CD4-positive, alpha-beta T cell treated with Interleukin-17A for 4 hours (primary cell): ENCODE results near the gene PAX7.
"Not testable (repeated sequence)": the region's sequence is repeated elsewhere in the genome, so short reads cannot be mapped to it uniquely, and the experiment has no call there.

ENCODE experiments used
- DNase-seq: peaks from one replicate; pipeline ENCODE4 v3.0.0-alpha.2; 2020; ENCODE audit warnings: mixed read lengths

Gene PAX7

DNA sequence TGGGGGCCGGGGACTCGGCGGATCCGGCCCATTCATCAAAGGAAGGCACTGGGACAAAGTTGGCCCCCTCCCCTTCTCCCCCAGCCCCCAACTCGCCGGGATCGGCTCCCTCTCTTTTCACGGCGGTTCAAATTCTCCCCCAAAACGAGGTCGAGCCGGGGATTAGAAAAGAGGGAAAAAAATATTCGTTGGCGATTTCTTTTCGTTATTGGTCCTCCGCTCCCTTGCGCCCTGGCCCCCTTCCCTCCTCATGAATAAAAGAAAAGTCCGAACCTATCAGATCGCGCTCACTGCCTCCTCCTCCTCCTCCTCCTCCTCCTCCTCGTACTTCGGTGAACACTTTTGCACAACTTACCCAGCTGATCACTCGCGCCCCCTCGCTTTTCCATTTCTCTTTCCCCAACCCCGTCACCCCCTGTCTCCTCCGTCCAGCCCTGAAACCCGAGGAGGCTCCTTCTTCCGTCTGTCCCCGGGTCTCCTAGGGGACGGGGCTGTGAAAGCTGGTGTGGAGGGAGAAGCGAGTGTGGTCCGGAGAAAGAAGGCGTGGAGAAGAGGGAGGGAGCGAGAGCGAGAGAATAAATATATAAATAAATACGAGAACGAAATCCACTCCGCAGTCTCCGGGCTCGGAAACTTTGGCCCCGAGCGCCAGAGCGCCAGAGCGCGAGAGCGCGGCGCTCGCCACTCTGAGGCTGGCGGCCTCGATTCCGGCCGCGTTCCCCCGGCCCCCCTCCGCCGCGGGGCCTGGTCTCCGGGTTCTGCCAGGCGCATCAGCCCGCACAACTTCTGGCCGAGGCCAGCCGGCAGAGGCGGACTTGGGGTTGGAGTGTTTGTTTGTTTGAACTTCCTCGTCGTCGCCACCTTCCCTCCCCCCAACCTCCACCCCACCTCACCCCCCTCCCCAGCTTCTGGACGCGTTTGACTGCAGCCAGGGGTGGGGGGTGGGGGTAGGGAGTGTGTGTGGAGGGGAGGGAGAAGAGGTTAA lies at the start of gene PAX7:
Gene PAX7 (plus strand): TSS at position 336 of the 985 bp plus-strand sequence. CDS start 758 bp downstream, outside the sequence.
- DNase-seq: no peak

DNA sequence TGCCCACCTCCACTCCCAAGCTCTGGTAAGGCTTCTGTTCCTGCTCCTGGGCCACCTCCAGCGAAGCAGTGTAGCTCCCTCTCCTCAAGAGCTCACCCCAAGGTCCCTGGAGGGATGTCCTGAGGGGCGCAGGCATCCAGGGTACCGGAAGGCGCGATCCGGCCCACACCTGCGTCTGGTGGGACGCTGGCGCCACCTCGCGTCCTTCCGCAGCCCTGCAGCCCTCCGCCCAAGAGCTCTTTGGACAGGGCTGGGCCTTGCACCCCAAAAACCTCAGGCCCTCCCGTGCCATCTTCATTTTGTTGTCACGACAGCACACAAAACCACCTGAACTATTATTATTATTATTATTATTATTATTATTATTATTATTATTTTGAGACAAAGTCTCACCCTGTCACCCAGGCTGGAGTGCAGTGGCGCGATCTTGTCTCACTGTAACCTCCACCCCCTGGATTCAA lies 49.2 kb upstream of the PAX7 start:
- peak; percentile 33 for DNase-seq

DNA sequence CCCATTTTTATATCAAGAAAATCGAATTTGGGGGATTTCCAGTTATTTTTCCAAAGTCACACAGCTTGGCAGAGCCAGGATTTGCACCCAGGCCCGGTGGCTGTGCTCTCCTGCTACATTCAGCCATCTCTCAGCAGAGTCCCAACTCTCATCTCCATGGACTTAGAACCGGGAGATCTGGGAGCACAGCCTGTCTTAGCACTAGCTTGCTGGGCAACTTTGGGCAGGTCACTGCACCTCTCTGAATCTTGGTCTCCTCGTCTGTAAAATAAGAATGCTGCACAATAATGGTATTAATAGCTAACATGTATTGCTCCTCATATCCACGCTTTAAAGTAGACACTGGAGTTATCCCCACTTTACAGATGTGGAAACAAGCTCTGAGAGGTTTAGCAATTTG lies 47.8 kb upstream of the PAX7 start:
- no peak for DNase-seq

DNA sequence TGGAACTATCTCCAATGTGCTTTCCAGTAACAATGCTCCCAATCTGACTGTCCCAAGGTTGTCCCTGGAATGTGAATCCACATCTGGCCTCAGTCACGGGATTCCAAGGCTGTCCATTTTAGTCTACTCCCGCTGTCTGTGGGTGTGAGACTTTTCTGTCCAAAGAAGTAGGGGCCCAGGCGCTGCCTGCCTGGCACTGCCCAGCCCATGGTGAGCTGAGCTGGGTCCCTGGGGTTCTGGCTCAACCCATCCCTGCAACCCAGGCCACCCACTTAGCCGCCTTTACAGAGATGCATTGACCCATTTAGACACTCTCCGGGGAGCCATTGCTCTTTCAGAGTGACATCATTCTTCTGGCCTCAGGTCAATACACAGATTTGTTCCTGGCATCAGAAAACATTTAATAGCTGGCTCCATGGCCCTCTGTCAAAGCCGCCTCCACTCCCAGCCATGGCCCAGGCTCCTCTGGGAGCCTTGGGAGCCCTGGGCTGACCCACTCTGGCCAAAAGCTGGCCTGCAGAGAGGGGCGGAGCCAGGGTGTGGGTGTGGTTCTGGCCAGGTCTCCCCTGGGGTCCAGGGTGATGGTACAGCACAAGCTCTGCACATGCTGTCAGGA lies 47.2 kb upstream of the PAX7 start:
- no peak for DNase-seq

DNA sequence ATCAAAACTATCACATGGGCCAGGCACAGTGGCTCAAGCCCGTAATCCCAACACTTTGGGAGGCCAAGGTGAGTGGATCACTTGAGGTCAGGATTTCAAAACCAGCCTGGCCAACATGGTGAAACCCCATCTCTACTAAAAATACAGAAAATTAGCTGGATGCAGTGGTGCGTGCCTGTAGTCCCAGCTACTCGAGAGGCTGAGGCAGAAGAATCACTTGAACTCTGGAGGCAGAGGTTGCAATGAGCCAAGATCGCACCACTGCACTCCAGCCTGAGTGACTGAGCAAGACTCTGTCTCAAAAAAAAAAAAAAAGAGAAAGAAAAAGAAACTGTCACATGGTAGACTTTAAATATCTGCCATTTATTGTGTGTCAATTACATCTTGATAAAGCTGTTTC lies 44.6 kb upstream of the PAX7 start:
- not testable (repeated sequence) for DNase-seq

DNA sequence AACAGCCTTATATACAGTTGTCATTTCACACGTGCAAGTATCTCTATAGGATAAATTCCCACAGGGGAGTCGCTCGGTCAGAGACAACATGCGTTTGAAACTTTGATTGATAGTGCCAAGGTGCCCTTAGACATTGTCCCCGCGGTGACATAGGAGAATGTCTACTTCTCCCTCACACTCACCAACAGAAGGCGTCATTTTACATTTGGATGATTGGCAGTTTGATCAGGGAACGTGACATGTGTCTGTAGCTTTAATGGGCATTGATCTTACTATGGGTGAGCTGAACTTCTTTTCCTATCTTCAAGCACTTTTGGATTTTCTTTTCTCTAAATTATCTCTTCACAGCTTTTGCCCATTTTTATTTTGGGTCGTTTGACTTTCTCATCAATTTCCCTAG lies 42.6 kb upstream of the PAX7 start:
- DNase-seq: no peak

DNA sequence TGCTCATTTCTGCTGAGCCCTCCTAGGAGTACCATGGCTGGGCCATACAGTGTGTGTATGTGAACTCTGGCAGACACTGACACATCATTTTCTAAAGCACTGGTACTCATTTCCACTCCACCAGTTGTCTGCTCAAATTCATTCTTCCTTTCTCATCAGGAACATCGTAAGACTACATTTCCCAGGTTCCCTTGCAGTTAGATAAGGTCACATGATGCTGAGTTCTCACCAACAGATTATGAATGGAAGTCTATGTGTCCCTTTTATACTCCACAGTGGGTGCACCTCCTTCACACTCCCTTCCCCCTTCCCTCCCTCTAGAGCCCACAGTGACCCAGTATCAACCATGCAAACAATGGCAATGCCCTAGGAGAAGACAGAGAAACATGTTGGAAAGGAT lies 38.3 kb upstream of the PAX7 start:
- DNase-seq: no peak

DNA sequence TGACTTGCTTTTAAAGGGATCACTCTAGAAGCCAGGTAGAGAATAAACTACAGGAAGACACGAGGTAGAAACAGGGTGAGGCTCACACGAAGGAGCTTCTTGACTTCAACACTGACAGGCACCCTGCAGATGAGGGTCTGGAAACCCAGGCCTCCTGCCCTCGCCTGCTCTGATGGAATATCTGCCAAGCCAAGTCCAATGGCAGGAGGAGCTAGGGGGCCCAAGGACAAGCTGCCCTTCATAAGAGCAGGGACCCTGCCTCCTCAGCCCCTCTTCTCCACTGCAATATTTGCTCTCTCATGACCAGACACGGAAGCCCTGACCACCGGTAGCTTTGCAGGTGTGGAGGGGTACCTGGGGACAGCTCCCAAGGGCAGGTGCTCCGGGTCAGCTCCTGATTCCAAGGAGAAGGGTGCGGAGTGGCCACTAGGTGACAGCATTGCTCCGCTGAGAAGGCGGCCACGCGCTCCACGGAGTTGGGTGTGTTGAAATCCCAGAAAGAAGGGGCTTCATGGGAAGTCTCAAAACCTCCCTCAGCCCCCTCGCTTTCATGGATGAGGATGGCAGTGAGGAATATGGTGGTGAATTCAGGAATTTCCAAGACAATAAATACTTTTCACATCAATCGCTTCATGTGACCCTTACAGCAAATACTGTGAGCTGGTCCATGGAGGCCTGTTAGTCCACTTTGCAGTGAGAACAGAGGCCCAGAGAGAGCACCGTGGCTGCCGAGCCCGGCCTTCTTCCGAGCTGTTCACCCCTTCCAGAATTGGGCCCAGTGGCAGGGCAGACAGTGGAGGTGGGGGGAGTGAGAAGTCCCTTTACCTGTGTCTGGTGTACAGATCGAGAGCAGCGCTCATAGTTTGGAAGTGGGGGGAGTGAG lies 33.2 kb upstream of the PAX7 start:
- DNase-seq: peak; percentile 71

DNA sequence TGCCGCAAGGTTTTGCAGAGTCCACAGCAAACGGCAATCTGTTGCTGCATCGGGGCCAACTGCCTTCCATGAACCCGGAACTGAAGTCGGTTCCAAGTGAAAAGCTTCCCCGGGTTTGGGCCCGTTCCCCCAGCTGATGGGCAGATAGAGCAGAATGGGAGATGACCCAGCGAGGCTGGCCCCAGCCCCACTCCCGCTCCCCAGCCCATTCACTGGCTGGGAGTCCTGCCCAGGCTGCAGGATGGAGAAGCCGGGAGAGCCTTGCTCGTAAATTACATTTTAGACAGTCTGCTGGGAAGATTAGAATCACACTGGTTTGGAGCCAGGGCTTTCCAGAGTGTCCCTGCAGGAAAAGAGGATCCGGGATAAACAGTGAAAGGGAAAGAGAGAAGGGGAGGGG lies 31.6 kb upstream of the PAX7 start:
- DNase-seq: no peak

DNA sequence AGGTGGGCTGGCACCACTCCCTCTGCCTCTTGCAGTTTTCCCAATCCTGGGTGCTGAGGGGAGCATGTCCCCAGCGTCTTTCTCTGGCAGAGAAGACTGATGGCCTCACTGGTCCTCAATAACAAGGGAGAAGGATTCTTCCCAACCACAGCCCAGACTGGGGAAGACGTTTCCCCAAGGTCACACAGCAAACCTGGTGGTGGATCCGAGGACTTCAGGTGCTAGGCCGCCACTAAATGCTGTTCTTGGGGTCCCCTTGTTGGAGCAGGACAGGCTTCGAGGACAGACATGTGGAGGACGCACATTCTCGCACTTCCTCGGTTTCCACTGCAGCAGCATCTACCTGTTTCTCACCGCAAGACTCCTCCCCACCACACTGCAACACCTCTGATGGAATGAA lies 30.9 kb upstream of the PAX7 start:
- no peak for DNase-seq

DNA sequence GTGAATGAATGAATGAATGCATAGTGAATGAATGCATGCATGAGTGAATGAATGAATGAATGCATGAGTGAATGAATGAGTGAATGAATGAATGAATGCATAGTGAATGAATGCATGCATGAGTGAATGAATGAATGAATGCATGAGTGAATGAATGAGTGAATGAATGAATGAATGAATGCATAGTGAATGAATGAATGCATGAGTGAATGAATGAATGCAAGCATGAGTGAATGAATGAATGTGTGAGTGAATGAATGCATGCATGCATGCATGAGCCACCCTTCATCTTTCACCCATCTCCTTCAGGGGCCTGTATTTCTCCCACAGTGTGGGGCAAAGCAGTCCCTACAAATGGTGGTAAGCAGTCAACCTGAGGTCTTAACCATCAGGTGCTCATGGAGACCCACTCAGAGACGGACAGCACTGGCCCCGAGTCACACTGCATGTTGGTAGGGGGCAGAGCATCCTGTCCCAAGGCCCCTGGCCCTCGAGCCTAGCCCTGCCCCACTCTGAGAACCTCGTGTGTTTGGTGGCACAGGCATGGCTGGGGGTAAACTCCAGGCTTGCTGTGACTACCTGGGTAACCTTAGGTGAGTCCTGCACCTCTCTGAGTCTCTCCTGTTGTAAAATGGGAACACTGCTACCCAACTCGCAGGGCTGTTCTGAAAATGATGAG lies 28.0 kb upstream of the PAX7 start:
- no peak for DNase-seq

DNA sequence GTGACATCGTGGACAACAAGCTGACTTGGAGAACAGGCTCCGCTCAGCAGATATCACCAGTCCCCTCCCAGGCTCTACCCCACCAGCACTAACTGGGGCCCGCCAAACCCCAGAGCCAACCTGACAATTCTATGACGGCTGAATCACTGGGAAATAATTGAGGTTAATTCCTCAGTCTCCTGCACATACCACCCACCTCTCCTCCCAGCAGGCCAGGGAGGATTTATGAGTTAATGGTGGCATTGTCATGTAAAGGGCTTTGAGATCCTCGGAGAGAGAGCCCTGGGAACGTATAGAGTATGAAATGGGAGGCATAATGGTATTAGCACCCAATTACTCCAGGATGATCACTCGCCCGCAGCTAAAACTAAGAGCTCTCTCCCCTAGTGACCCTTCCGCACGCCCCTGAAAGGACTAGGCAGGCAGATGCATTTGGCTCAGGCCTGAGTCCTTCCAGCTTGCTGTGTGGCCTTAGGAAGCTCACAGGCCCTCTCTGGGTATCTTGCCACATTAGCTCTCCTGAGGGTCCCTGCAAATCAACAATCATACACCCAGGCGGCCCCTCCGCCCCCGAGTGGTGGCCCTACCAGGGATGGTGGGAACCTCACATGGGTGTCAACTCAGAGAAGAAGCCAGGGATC lies 27.3 kb upstream of the PAX7 start:
- no peak for DNase-seq

DNA sequence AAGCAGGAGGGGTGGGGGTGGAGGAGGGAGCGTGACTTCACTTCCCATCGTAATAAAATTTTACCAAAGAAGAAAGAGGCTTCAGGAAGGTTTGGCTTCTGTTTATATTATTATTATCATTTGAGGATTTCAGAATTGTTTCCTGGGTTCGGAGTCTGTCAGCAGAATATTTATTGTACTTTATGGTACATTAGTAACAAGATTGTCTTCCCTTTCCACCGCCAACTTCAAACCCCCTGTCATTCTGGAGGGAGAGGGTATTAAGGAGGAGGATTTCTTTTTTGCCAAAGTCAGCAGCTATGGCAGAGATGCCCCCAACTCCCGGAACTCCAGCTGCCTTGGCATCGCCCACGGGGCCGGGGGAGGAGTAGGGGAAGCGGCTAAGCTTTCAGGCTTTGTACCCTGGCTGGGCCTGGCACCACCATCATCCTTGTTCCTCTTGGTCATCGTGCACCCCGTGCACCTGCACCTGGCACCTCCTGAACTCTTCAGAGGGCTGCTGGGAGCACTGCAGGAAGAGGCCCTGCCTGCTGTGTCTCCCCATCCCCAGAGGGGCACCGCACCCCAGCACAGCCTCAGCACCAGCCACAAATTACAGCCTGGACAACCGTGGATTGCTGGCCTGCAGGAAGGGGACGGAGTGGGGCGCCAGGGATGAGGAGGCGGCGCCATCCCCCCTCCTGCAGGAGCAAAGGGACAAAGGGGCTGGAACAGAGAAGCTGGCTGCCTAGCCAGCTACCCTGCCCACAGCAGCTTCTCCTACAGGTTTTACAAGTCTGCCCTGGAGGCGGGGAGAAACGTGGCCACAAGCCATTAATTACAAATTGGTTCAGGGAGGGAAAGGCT lies 24.0 kb upstream of the PAX7 start:
- no peak for DNase-seq

DNA sequence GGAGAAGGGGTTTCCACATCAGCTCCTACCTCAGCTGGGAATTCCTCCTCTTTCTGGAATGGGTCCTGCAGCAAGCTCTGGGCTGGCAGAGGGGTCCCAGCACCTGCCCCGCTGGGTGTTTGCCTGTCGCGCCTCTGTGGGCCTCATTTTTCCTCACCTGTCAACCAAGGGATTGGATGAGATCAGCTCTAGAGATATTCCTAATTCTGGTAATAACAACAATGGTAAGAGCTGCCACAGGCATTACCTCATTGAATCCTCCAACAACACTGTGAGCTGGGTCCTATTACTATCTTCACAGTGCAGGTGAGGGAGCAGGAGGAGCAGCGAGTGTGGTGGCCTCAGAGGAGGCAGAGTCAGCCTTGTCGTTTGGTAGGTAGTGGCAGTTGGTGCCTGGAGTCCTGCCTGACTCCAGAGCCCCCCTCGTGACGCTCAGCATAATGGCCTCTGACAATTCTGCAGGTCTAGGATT lies 23.3 kb upstream of the PAX7 start:
- DNase-seq: no peak

DNA sequence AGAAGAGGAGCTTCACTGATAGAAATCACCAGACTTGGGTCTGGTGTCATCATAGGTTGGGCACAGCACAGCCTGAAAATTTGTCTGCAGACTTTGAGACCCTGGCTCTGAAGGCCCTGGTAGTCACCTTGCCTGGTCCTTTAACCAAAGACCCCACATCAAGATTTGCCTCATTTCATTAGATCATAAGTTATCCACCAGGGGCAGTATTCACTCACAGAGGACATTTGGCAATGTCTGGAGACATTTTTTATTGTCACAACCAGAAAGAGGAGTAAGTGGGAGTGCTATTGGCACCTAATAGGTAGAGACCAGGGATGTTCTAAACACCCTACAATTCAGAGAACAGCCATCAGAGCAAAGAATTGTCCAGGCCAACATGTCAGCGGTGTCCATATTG lies 22.1 kb upstream of the PAX7 start:
- no peak for DNase-seq

DNA sequence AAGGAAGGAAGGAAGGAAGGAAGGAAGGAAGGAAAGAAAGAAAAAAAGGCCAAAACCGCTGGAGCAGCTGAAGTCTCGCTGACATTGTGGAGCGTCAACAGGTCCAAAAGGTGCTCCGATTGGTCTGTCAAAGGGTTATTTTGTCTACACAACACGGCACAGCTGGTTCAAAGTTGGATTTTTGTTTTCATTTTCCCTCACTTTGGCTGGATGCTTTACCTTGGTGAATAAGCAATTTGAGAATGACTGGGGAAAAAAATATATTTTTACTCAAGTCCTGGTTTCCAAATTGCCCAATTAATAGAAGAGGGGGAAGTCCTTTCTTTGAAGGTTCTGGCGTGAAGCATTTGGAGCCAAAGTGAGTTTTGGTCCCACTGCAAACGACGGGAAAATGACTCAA lies 19.3 kb upstream of the PAX7 start:
- no peak for DNase-seq

DNA sequence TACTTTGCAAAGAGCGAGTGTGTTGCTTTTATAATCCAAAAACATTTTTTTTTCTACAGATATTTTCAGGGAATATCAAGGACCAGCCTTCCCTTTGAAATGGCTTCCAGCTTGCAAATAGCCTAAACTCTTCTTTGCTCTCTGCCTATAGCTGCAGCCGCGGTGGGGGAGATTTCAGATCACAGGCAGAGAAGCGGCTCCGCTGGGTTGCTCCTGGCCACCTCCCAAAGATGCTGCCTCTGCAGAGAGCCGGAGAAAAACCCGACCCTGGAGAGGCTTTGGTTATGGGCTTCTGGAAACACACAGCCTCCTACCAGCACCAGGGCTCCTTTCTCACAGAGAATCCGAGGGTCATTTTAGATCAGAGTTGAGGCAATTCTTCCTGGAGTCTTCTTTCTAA lies 18.6 kb upstream of the PAX7 start:
- no peak for DNase-seq

DNA sequence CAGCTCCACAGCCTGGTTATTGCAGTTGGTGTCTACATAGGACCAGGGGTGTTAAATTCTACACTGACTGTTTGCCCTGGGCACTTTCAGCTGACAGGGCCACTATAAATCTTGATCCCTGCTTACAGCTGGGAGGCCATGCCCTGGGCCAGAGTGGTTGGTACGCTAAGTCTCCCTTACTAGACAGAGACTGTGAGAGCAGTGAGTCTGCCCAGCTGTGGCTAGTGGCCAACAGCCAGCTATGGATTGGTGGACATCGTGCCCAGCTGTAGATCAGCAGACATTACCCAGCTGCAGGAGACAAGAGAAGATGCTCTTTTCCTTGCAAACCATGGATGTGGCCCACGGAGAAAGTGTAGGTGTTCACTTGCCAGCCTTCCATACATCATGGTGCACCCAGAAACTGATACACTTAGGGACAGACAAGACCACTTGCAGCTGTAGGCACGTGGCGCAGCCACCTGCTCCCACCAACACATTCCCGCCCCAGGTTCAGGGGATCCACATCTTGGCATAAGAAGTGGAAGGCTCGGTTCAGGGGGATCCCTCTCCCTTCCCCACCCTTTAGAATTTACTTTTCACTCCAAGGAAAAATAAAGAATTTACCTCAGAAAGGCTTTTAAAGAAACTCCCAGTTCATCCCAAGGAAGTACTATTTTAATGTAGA lies 16.4 kb upstream of the PAX7 start:
- DNase-seq: no peak

DNA sequence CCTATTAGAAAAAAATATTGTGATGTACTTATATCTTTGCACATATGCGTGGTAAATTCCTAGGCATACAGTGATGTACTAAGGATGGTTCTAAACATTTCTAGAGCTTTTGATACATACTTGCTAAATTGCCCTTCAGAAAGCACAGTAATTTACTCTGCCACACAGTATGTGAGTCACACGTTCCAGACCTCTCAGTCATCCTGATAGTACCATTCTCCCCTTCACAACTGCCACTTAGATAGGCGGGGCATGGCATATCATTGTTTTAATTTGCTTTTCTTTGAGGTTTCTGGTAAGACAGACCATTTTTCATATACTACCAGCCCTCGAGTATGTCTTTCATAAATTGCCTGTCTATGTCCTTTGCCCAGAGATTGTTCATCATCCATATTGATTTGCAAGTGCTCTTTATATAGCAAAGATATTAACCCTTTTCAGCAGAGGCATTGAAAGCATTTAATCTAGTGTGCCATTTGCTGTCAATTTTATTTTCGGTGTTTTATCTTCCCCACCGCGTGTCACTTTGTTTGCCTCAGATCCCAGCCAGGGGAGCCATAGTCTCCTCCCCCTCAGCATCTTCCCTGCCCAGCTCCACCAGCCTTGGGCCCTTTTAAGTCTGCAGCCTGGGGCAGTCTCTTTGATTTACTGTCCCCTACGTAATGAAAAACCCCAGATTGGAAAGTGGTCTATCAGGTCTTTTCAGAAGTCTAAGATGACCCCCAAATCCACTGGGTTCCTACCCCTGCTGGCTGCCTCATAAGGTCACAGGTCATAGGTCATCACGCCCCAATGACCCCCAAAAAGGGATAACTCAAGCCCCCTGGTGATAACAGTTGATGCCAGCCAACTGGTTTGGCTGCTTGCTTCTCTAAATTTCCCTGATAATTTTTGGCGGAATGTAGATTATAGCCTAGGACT lies 11.8 kb upstream of the PAX7 start:
- DNase-seq: no peak
